ENCODE results near the gene PPP1R1A.

Gene PPP1R1A

DNA sequence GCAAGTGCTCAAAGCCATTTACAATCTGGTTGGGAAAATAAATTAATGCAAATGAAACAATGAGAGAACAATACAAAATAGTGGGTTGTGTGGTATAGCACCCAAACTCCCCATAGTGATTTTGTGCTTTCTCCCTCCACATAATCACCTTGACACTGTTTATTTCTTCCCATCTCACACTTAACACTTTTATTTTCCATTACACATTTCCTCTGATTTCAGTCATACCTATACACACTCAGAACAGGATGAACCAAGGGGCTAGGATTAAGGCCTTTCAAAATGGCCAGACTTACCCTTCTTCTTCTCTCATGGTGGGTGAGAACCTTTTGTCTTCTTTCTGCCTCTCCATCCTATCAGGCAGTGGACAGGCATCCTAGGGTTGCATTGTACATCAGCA lies 53.0 kb downstream of the PPP1R1A start:
- no peak for DNase-seq (ENCODE audit: low read depth in 2 of 2)

DNA sequence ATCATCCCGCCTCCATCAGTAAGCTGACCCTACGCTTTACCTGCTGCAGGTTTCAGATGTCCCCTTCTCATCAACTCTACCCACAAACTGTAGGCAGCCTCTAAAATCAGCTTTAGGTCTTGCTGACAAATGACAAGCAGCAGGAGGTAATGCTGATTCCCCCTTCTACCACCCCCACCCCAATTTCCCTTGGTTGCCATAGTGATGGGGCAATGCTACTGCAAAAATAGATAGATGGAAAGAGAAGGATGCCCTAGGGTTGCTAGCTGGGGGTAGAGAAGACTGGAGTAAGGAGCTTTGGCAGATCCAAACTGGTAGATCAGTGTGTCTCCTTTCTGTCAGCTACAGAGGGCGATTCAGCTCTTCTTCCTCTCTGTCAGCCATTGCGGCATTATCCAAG lies 58.9 kb downstream of the PPP1R1A start:
- DNase-seq (ENCODE audit: low read depth in 2 of 2): no peak

Measured in stimulated activated CD8-positive, alpha-beta memory T cell treated with anti-CD3 and anti-CD28 coated beads, Interleukin-15, amount 100 ng/mL, for 4 hours (primary cell).